HepG2 (cell line): ENCODE results near the gene LTBR. TPM values are rescaled to one million over a fixed set of nuclear protein-coding genes. Genes with fewer than 3 reads are reported as not detected.
A peak's percentile ranks its signal among the peaks of the same experiment; 100 is the strongest.

Experiments
- EP300 ChIP-seq, 3 experiments: sonication (generic) in 1 of 3; formaldehyde crosslinking in 1 of 3; IDR thresholded peaks; 2 replicates each; pipeline versions ENCODE4 v1.5.1 to v1.6.1; 2011 to 2020; ENCODE audit warnings: low read depth in 2 of 3, low read length in 2 of 3, borderline replicate concordance in 1 of 3, improper control_type of control experiment in 1 of 3, mild to moderate bottlenecking in 1 of 3, missing genetic modification reagents in 1 of 3, moderate library complexity in 1 of 3
- MXD1 ChIP-seq: sonication (generic); formaldehyde crosslinking; IDR thresholded peaks from 2 replicates; pipeline ENCODE4 v1.4.0; 2020; ENCODE audit warnings: mild to moderate bottlenecking, missing genetic modification reagents
- RFX5 ChIP-seq: IDR thresholded peaks from 2 replicates; pipeline ENCODE4 v1.6.1; 2011; ENCODE audit warnings: low read depth, low read length, improper control_type of control experiment
- SP4 ChIP-seq: sonication (generic); formaldehyde crosslinking; IDR thresholded peaks from 2 replicates; pipeline ENCODE4 v1.8.1; 2023; ENCODE audit warnings: mild to moderate bottlenecking, missing genetic modification reagents
- TAF1 ChIP-seq: sonication (generic); formaldehyde crosslinking; IDR thresholded peaks from 2 replicates; pipeline ENCODE4 v1.4.0; 2020; ENCODE audit warnings: missing genetic modification reagents
- TFDP1 ChIP-seq: IDR thresholded peaks from 2 replicates; pipeline ENCODE4 v1.6.1; 2016; ENCODE audit warnings: missing compliant biosample characterization, missing genetic modification reagents, borderline replicate concordance
- ZNF318 ChIP-seq: sonication (generic); formaldehyde crosslinking; IDR thresholded peaks from 2 replicates; pipeline ENCODE4 v1.4.0; 2020; ENCODE audit warnings: mild to moderate bottlenecking, missing genetic modification reagents
- ZNF350 ChIP-seq: sonication (generic); formaldehyde crosslinking; IDR thresholded peaks from 2 replicates; pipeline ENCODE4 v1.4.0; 2020; ENCODE audit warnings: mild to moderate bottlenecking, low read depth, missing genetic modification reagents, borderline replicate concordance
- ZNF652 ChIP-seq: IDR thresholded peaks from 2 replicates; pipeline ENCODE4 v1.6.1; 2016; ENCODE audit warnings: low read depth, borderline replicate concordance
- ZNF761 ChIP-seq: sonication (generic); formaldehyde crosslinking; conservative IDR thresholded peaks from 2 replicates; pipeline ENCODE4 v1.4.0; 2020; ENCODE audit warnings: mild to moderate bottlenecking, missing genetic modification reagents
- ZNF775 ChIP-seq: sonication (generic); formaldehyde crosslinking; IDR thresholded peaks from 2 replicates; pipeline ENCODE4 v1.4.0; 2020; ENCODE audit warnings: missing genetic modification reagents, mild to moderate bottlenecking, moderate library complexity, borderline replicate concordance
- ZNF792 ChIP-seq: IDR thresholded peaks from 2 replicates; pipeline ENCODE4 v1.6.1; 2016
- polyA plus RNA-seq, 8 experiments: library from polyadenylated mRNA; depleted of rRNA in 3 of 8; stranded (reverse) in 7 of 8; unstranded in 1 of 8; fragments of >200 nt; fragmentation: Illumina TruSeq in 4 of 8; extraction: Trizol in 4 of 8; gene quantifications; 2 replicates each; pipeline versions ENCODE4 v1.2.1 to v1.2.3, GENCODE V29; 2011 to 2016; ENCODE audit warnings: low read depth in 4 of 8, missing spikeins in 1 of 8, mixed read lengths in 1 of 8; ENCODE audit not compliant: insufficient read depth in 1 of 8
- total RNA-seq, 5 experiments: library from RNA; depleted of rRNA; stranded (reverse); fragments of >200 nt; fragmentation: Illumina TruSeq; extraction: Trizol; gene quantifications; 2 replicates each; pipeline ENCODE4 v1.2.3, GENCODE V29; 2016; ENCODE audit warnings: low read depth in 1 of 5
- TF ChIP-seq, protein P1 (sequence below): sonication (generic); formaldehyde crosslinking; IDR thresholded peaks from 2 replicates; pipeline ENCODE4 v1.4.0; 2020; ENCODE audit warnings: low read depth, mild to moderate bottlenecking, missing genetic modification reagents

The LTBR gene
- total and polyA plus RNA-seq, 2 of the 13 experiments (the other 11 are each of a cell fraction or from before 2014, with no cell fraction given), result 31.4 to 34.8 TPM

GRCh38 chr12:6384499-6385436, 806 bp downstream of the LTBR start (continued):
- TF ChIP-seq, protein P1, sequence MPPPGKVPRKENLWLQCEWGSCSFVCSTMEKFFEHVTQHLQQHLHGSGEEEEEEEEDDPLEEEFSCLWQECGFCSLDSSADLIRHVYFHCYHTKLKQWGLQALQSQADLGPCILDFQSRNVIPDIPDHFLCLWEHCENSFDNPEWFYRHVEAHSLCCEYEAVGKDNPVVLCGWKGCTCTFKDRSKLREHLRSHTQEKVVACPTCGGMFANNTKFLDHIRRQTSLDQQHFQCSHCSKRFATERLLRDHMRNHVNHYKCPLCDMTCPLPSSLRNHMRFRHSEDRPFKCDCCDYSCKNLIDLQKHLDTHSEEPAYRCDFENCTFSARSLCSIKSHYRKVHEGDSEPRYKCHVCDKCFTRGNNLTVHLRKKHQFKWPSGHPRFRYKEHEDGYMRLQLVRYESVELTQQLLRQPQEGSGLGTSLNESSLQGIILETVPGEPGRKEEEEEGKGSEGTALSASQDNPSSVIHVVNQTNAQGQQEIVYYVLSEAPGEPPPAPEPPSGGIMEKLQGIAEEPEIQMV, result no peak
- TF ChIP-seq SP4 (CRISPR knock-in tag) (no peak), ZNF761 (CRISPR knock-in tag) (peak; percentile 70; the same call in 1 of the 2 replicates), ZNF318 (CRISPR knock-in tag) (no peak), RFX5 (no peak), EP300 (IDR thresholded peaks at IDR 0.05; ENCODE audit: low read depth in 2 of 2, low read length in 2 of 2) (no peak), EP300 (CRISPR knock-in tag; IDR thresholded peaks at IDR 0.05; ENCODE audit: borderline replicate concordance) (no peak), ZNF350 (CRISPR knock-in tag) (no peak), MXD1 (CRISPR knock-in tag) (peak; percentile 17; the same call in 1 of the 2 replicates), TFDP1 (CRISPR knock-in tag) (0 out of 2 replicates have a peak, but pooled peaks have one; percentile 4), TAF1 (CRISPR knock-in tag) (no peak), ZNF652 (no peak), ZNF792 (CRISPR knock-in tag) (no peak), ZNF775 (0 out of 2 replicates have a peak, but pooled peaks have one; percentile 14)
